HG02943 (cell line): ENCODE measurements around the gene ANKFN1.

Experiments
- ATAC-seq: cut with Tn5 transposase; IDR thresholded peaks from one replicate; pipeline ENCODE4 v1.9.1; 2021; ENCODE audit warnings: mild to moderate bottlenecking, low read depth, moderate library complexity; ENCODE audit not compliant: unreplicated experiment

Gene ANKFN1

DNA sequence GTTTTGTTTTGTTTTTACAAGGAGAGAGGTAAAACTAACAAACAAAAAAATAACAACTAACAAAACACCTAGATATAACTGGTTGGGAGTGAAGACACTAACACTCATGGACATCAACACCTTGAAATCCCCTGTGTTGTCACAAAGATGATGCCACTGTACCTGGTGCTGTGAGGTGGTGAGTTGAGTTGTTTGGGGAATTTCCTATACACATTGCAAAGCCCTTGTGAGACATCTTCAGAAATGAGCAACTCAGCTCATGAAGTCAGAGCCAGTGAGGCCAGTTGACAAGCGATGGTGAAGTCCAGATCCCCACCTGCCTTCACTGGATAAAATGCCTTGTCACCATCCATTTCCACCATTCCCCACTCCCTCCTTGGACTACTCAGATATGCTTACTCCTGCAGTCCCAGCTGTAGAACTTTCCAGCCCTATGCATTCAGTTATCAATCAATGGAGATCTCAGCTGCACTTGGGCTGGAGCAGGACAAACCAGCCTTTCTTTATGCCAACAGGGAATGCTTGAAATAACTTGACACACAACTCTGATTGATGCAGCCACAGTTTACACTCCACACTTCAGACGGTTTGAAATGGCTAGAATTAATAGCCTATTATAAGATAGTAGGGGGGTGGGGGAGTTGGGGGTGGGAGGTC, 22.2 kb downstream of the ANKFN1 start:
- ATAC-seq, result no peak

GRCh38 chr17:56176091-56176490, 22.8 kb downstream of the ANKFN1 start:
- ATAC-seq, result no peak

- no peak for ATAC-seq
Observed at GRCh38 chr17:56177361-56177760, 24.1 kb downstream of the ANKFN1 start.

GRCh38 chr17:56178203-56178602, 24.9 kb downstream of the ANKFN1 start:
- no peak for ATAC-seq

DNA sequence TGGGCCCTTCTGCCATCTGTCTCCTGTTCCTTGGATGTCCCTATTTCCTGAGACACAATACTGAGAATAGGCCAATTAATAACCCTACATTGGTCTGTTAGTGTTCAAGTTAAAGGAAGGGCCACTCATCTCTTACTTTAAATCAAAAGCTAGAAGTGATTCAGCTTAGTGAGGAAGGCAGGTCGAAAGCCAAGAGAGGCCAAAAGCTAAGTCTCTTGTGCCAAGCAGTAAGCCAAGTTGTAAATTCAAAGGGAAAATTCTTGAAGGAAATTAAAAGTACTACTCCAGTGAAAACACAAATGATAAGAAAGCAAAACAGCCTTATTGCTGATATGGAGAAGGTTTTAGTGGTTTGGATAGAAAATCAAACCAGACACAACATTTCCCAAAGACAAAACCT, 28.8 kb downstream of the ANKFN1 start:
- ATAC-seq, result no peak

- no peak for ATAC-seq
Observed at GRCh38 chr17:56184650-56185049, 31.4 kb downstream of the ANKFN1 start.

- ATAC-seq, result no peak
Observed at GRCh38 chr17:56185491-56186221, 32.4 kb downstream of the ANKFN1 start.

GRCh38 chr17:56186222-56186786, 33.0 kb downstream of the ANKFN1 start:
- ATAC-seq, result no peak

DNA sequence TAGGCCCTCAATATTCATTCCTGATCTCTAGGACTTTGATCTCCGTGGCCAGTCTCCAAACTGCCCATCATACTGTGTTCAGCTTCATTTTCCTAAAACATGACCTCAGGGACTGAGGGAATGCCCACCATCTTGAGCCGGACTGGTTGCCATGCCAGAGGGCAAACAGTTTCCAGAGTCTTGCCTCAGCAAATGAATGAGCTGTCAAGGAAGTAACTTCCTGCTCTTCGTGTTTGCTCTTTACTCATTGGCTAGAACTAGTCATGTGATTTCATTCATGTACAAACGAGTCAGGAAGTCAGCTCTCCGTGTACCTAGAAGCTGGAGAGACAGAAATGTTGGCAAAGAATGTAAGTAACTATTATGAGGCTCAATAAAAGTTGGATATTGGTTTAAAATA, 50.2 kb downstream of the ANKFN1 start:
- ATAC-seq, result no peak

DNA sequence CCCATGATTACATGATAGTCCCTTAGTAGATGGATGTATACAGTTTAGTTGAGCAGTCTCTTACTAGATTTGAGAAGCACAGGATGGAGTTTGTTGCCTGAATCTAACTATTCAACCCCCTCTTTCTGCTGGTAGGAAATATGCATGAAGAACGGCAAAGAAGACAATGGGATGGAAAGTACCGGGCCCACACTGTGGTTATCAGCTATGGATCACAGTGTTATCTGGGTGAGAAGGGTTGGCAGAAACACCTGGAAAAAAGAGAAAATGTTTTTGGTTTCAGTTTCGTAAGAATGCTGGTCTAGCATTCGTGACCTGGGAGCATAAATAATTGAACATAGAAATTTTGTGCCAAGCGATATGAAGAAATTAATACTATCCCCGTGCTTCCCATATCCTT, 53.1 kb downstream of the ANKFN1 start:
- ATAC-seq, result no peak

GRCh38 chr17:56213031-56213430, 59.8 kb downstream of the ANKFN1 start:
- ATAC-seq, result no peak

DNA sequence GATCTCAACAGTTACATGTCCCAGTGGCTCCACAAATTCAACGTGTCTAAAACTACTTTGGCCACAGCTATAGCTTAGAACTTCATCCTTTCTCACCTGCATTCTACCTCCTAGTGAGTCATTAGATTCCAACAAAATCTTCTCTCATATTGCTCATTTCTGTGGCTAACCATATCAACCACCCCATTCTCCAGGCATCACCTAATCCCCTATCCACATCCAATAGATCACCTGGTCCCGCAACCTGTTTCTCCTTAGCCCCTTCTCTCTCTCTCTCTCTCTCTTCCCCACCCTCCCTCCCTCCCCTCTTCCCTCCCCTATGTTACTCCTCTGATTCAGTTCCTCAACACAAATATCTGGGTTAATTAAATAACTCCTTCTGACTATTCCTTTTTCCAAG, 64.6 kb downstream of the ANKFN1 start:
- no peak for ATAC-seq

DNA sequence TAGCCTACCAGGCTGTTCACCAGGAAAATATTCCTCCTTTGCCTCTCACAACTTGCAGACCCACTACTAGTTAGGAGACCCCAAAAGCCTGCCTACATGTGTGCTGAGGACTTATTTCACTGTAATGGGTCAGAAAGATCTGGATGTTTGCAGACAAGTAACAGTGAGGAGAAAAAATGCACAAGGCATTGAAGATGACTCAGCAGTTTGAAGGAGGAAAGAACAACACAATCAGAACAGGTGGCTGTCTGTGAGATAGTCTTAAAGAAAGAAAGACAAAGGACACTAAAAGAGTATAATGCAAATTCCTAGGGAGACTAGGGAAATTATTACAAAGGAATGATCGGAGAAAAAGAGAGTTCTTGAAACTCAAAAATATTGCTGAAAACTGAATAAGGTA, 69.0 kb downstream of the ANKFN1 start:
- no peak for ATAC-seq

DNA sequence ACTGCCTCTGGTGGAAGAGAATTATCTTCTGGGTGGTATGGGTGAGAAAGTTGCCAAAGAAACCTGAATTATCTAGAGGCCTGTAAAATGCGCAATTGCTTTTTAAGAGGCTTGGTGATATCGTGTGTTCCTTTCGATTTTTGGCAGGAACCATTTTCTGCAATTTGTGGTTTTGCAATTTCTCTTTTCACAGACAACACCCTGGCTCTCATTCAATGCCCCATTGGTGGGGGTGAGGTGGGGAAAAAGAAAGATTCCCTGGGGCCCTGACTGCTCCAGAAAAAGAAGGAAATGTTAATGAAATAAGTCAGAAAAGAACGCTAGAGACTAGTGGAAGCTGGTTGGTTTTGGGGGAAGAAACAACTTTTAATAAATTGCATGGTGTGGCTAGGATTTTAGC, 77.4 kb downstream of the ANKFN1 start:
- ATAC-seq, result no peak

DNA sequence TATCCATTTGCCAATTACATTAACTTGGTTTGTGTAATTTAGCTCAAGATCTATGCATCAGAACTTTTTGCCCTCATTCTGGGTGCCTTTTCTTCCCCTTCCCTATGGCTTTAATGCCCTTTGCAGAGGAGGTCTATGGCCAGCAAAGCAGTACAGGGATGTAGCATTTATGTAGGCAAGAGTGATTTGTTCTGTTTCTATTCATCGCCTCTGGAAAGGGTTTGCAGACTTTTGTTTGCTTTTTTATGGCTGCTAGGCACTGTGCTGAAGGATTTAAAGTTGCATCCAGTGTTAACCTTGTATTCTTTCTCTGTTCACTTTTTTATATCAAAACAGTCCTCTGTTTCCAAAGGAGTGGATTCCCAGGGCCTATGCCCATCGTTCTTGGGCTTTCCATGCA, 78.0 kb downstream of the ANKFN1 start:
- ATAC-seq, result no peak

DNA sequence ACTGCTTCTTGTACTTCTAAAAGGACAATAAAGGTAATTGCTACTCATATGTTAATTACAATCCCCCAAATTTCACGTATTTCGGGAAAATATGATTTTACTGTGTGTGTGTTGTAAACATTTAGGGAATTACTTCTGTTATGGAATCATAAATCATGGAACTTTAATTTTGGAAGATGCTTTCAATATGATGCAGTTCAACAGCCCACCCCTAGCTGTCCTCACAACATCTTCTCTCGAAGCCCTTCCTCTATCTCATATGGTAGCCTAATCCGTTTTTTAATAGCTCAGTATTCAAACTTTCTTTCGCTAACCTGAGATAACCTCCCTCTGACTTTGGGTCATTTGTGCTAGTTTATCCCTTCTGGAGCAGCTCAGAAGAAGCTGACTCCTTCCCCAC, 78.4 kb downstream of the ANKFN1 start:
- ATAC-seq, result no peak

- no peak for ATAC-seq
Observed at GRCh38 chr17:56244268-56244890, 91.1 kb downstream of the ANKFN1 start.

DNA sequence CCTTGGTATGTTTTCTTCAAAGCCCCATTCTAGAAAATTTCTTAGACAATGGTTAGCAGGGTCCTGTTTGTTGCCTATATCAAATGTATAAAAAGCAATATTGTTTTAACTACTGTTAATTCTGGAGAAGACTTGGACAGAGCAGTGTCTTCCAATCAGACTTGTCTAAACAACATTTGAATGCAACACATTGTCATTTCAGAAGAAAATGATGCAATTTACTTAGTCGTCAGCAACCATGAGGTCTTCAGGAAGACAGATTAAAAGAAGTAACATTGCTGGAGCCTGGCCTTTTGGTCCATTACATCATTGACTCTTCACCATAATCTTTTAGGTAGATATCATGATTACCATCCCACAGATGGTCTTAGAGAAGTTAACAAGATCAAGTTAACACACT, 94.5 kb downstream of the ANKFN1 start:
- no peak for ATAC-seq

DNA sequence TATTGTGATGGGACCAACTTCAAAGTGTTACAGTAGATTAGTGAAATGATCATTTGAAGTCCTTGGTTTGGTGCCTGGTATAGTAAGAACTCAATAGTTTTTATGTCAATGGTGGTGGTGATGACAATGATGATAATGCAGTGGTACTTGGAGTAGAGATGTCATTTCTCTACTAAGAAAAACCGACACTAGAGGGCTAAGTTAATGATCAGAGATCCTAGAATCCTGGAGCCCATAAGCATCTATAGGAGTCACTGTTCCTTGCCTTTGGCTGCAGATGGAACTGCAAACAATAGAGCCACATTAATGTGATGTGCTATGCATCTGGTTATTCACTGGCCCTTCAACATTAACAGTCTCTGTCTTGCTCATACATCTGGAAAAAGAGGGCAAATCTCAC, 103.8 kb downstream of the ANKFN1 start:
- no peak for ATAC-seq

GRCh38 chr17:56260376-56261002, 107.2 kb downstream of the ANKFN1 start:
- ATAC-seq, result no peak

DNA sequence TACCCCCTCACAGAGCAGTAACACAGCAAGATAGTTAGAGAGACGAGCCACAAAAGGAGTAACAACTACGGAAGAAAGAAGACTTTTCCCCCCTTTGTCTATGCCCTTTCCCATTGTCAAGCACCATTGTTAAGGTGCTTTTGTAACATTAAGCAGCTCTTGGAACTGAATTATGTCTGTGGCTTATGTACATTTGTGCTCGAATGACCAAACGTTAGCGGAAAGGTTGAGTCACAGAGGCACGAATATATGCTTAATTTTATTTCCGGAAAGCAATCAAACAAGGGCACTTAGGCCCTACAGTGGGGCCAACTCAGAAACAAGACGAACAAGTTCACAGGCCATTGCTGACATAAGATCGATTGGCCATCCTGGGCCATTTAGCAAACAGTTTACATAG, 109.5 kb downstream of the ANKFN1 start:
- no peak for ATAC-seq
